Pancreas (tissue), 10 donors: ENCODE data around the gene SH2B2. TPM values are rescaled to one million over a fixed set of nuclear protein-coding genes. Genes with fewer than 3 reads are reported as not detected.
"Not testable (repeated sequence)": the region's sequence is repeated elsewhere in the genome, so short reads cannot be mapped to it uniquely, and the experiment has no call there.

Experiments used
- ATAC-seq, 4 donors: fragments of 200-7000 bp; cut with Tn5 transposase; one replicate each; pipeline versions ENCODE4 v1.8.0 to v1.9.1; 2020; ENCODE audit warnings: mild to moderate bottlenecking in 4 of 4, moderate library complexity in 4 of 4
- DNase-seq, 6 donors: peaks; one replicate each; pipeline ENCODE4 v3.0.0-alpha.2; 2020
- FAIRE-seq: peaks from 2 replicates; lab custom pipeline; 2012; peaks lifted over from hg19 to GRCh38; lab: Jason Lieb, UNC
- H3K27ac ChIP-seq, 4 donors: fragments of 200-600 bp; sonication (generic); 1 replicate in 3 of 4; 2 replicates in 1 of 4; pipeline versions ENCODE4 v1.5.0 to v1.8.0; 2020
- H3K27me3 ChIP-seq, 4 donors: fragments of 200-600 bp; one replicate each; pipeline ENCODE4 v1.8.0; 2021
- H3K36me3 ChIP-seq, 3 donors: fragments of 200-600 bp; sonication (generic) in 1 of 3; one replicate each; pipeline versions ENCODE4 v1.5.0 to v1.8.0; 2020 to 2021
- H3K4me1 ChIP-seq, 3 donors: fragments of 200-600 bp; one replicate each; pipeline ENCODE4 v1.8.0; 2021
- H3K4me3 ChIP-seq, 4 donors: fragments of 200-600 bp; sonication (generic) in 2 of 4; one replicate each; pipeline versions ENCODE4 v1.5.0 to v1.8.0; 2020 to 2021
- H3K9me3 ChIP-seq, 4 donors: fragments of 200-600 bp; one replicate each; pipeline ENCODE4 v1.8.0; 2021
- CTCF ChIP-seq, 4 donors: fragments of 200-600 bp; sonication (generic) in 3 of 4; IDR thresholded peaks; one replicate each; pipeline versions ENCODE4 v1.5.0 to v1.8.0; 2021; ENCODE audit warnings: antibody characterized with exemption in 4 of 4
- WGBS, 2 donors: extraction: QIAGEN DNeasy Blood & Tissue Kit; methylation state at CpG; one replicate each; pipeline ENCODE4 v1.1.7; 2013; 5-methylcytosine and 5-hydroxymethylcytosine counted together
- intact Hi-C, 3 donors: fragments of 100-400 bp; cut with DNase I; formaldehyde crosslinking; loops; one replicate each; pipeline versions ENCODE4 v1.11.1 to v1.14.2; 2022
- polyA plus RNA-seq, 2 donors: library from polyadenylated mRNA; stranded (reverse); fragments of 200-250 nt; gene quantifications; one replicate each; pipeline ENCODE4 v1.2.3, GENCODE V29; 2013
- total RNA-seq, 6 donors: library from RNA; stranded (reverse); fragmentation: NEBNext Ultra II Directional in 4 of 6; extraction: Animal tissue kit (Norgen Biotek cat#: 25700) in 4 of 6; gene quantifications; one replicate each; pipeline versions ENCODE4 v1.2.1 to v1.2.4, GENCODE V29; 2021 to 2023
- donor health status: healthy with polysubstance abuse.
- donor health status: DM: no; HTN: no; CAD: no; lungs with moderate emphysema.
- donor health status: DM: no; HTN: no; CAD: no.
- donor health status: control.
- donor health status: control.
- donor health status: Bipolar disorder and iron deficiency.
- donor health status: DM: yes; HTN: yes; CAD: no.
- donor health status: DM: no; HTN: no; CAD: no.
- donor health status: DM: no; HTN: no; CAD: no.
- donor health status: DM: yes; HTN: yes; CAD: no.

Gene SH2B2
- total and polyA plus RNA-seq, 8 donors: 1.3 to 5.1 (median 2.1) TPM

GRCh38 chr7:102296514-102296913, 9.8 kb downstream of the SH2B2 start:
- WGBS, 2 donors: 85 to 90% methylated on average over 7 of the region's 7 CpGs
- no peak for TF ChIP-seq CTCF (IDR thresholded peaks at IDR 0.05)
- intact Hi-C loops: no loop called here
- ATAC-seq: no peak
- Histone ChIP-seq H3K4me1 (no peaks in the 10 kb centered on the region), H3K27ac (no peak overlapping the region), H3K4me3 (no peak overlapping the region), H3K27me3 (no peaks in the 10 kb centered on the region), H3K9me3 (no peaks in the 10 kb centered on the region), H3K36me3 (no peaks in the 10 kb centered on the region)
- DNase-seq: peak in 1 of 6 donors; percentile 13
- no peak for FAIRE-seq

GRCh38 chr7:102297487-102298218, 11.0 kb downstream of the SH2B2 start:
- Histone ChIP-seq H3K36me3 (no peaks in the 10 kb centered on the region), H3K27me3 (no peaks in the 10 kb centered on the region), H3K9me3 (no peaks in the 10 kb centered on the region), H3K4me1 (no peaks in the 10 kb centered on the region), H3K27ac (no peak overlapping the region), H3K4me3 (no peak overlapping the region)
- DNase-seq (peak in 1 of 6 donors; percentile 8), ATAC-seq (no peak), FAIRE-seq (no peak)
- WGBS, 2 donors: 91 to 95% methylated on average over 10 of the region's 10 CpGs
- no peak for TF ChIP-seq CTCF (IDR thresholded peaks at IDR 0.05)
- intact Hi-C loops: no loop called here

- FAIRE-seq (no peak), DNase-seq (peak in 1 of 6 donors; percentile 43), ATAC-seq (peak in 2 of 4 donors; percentile 9 to 46)
- intact Hi-C loops: no loop called here
- Histone ChIP-seq H3K9me3 (no peaks in the 10 kb centered on the region), H3K27me3 (no peaks in the 10 kb centered on the region), H3K4me3 (peak overlapping the region in 1 of 4 donors; percentile 28), H3K27ac (no peak overlapping the region), H3K4me1 (no peaks in the 10 kb centered on the region), H3K36me3 (no peaks in the 10 kb centered on the region)
- TF ChIP-seq CTCF (IDR thresholded peaks at IDR 0.05): no peak
- 30 to 34% methylated on average over 73 to 84 of the region's 84 CpGs for WGBS, 2 donors
Observed at GRCh38 chr7:102300643-102301221, 14.1 kb downstream of the SH2B2 start.

- DNase-seq, H3K9me3 ChIP-seq, ATAC-seq, H3K4me1 ChIP-seq, intact Hi-C loops, H3K27me3 ChIP-seq, H3K4me3 ChIP-seq, H3K36me3 ChIP-seq, FAIRE-seq, H3K27ac ChIP-seq: not testable (repeated sequence)
- WGBS, 2 donors: 91% methylated on average over 14 of the region's 14 CpGs
Observed at GRCh38 chr7:102301367-102301766, 14.7 kb downstream of the SH2B2 start.

- Histone ChIP-seq H3K4me3 (no peak overlapping the region), H3K4me1 (no peaks in the 10 kb centered on the region), H3K9me3 (no peaks in the 10 kb centered on the region), H3K36me3 (no peaks in the 10 kb centered on the region), H3K27ac (no peak overlapping the region), H3K27me3 (no peaks in the 10 kb centered on the region)
- TF ChIP-seq CTCF (IDR thresholded peaks at IDR 0.05): no peak
- peak in 1 of 6 donors; percentile 51 for DNase-seq
- FAIRE-seq: no peak
- WGBS, 2 donors: 89 to 92% methylated on average over 6 of the region's 6 CpGs
- intact Hi-C loops: no loop called here
- ATAC-seq: no peak
Observed at GRCh38 chr7:102302025-102302424, 15.4 kb downstream of the SH2B2 start.
